ENCODE data around the gene GSAP.

GSAP gene

DNA sequence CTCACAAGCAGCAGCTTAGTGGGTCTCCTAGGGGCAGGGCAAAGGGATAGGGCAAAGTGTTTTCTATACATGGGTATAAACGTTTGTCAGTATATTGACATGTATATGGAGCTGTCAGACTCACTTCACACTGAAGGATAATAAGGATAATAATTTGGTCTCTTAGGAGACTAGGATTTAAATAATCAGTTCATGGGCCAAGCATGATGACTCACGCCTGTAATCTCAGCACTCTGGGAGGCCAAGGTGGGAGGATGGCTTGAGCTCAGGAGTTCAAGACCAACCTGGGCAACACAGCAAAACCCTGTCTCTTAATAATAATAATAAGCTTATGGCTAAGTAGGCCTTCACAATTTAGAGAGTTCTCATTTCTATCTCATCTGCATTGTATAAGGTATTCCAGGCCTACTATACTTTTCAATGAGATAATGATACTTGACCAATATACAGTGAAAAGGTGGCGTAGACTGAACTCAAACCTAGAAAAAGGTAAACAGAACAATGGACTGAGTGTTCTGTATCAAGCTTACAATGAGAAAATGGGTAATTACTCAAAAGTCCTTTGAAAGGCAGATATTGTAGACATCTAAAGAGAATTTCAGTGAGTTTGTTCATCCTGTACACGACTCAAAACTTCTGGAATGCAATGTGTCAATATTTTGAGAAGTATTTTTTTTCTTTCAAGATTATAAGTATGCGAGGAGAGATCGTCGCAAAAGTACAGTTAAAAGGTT lies 7.0 kb downstream of the GSAP start:
- DNase-seq (ENCODE audit: low spot score): no peak

DNA sequence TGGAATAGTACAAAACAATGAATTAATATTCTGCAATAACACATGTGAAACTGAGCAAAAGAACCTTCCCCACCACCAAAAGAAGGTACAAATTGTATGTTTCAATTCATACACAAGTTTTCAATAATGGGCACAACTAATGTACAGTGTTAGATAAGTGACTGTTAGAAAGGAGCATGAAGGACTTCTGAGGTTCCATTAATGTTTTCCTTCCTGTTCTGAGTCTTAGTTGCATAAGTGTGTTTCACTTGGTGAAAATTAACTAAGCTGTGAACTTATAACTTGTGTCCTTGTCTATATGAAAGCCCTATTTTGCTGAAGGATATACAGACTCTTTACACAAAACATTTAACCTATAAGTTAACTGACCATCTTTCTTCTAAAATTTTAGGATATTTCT lies 8.2 kb downstream of the GSAP start:
- no peak for DNase-seq (ENCODE audit: low spot score)

DNA sequence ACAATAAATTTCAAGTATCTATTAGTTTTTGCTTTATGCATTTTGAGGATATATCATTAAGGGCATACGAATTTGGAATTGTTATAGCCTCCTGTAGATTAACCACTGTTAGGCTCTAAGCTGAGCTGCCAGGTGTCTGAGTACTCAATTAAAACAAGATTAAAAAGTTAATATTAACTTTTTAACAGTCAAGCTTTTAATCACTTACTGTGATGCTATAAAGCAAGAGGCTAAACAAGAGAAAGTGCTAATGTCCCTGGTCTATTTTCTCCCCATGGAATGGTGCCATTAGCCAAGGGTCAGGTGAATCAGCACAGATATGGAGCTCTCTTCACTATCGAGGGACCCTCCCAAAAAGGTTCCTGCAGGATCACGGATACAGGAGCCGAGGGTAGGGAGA lies 9.7 kb downstream of the GSAP start:
- no peak for DNase-seq (ENCODE audit: low spot score)

DNA sequence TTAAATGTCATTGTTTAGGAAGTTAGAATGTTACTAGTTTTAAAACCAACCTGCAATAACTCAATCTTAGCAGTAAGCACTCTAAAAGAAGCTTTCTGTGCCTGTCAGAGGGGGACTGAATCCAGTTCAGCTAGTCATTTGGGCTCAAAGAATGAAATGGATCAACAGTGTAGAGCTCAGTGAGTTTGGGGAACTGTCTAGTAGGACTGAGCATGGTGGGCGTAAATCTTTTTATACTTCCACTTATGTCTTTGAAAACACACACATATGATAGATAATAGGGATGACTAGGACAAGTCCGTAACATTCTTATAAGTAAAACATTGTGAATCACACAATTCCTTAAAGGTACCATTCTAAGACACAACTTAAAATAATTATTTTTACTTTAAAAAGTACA lies 11.5 kb downstream of the GSAP start:
- DNase-seq (ENCODE audit: low spot score): no peak

DNA sequence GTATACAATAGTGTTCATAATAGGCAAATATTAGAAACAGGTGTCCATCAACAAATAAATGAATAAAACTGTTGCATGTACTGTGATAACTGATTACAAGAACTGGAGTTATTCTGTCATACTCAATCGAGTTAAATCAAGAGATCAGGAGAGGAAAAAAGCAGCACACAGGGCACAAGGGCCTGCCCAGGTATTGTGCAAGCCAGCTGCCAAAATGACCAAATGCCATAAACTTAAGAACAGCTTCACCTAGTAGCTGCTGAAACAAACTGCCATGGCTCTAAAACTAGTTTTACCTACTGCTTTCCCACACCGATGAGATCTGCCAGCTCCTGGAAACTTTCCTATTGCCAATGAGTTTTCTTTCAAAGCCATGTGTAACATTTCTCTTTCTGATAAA lies 12.2 kb downstream of the GSAP start:
- DNase-seq (ENCODE audit: low spot score): no peak

DNA sequence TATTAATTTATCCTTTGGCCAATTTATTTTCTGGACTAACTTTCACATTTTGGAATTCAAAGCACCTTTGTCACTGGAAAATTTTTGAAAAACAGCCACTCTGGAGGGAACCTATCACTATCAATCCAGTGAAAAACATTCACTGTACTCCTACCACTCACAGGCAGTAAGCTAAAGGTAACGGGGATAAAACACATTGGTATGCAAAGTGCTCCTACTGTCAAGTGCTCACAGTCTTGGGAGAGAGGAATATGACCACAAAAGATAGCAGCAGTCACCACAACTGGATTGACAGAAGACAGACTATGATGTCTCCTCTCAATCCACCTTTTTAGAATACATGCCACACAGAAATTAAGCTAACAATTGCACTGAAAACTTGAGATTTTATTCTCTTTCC lies 13.3 kb downstream of the GSAP start:
- no peak for DNase-seq (ENCODE audit: low spot score)

DNA sequence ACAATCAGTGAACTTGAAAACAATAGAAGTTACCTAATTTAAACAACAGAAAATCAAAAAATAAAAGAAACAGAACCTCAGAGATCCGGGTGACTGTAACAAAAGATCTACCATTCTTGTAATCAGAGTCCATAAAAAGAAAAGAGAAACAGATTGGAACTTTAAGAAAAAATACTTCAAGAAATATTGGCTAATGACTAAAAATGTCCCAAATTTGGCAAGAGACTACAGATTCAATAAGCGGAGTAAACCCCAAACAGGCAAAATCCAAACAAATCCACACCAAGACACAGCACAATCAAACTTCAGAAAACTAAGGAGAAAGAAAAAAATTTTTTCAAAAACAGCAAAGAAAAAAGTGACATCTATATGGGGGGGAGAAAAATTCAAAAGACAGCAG lies 15.1 kb downstream of the GSAP start:
- DNase-seq (ENCODE audit: low spot score): no peak

DNA sequence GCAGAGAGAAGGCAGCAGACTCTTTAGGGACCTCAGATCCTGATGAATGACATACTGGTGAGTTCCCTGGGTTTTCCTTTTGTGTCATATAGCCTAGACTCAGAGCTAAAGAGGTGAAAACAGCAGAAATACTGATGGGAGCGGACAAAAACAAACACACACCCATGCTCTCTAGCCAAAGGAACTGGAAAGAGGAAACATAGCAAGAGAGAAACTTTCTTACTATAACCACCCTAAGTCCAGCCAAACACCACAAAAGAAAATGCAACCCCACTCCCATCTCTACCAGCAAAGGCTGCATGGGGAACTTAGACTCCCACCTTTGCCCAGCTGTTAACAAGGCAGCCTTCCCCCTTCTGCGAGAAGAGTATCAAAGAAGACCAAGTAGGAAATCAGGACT lies 16.3 kb downstream of the GSAP start:
- DNase-seq (ENCODE audit: low spot score): no peak

DNA sequence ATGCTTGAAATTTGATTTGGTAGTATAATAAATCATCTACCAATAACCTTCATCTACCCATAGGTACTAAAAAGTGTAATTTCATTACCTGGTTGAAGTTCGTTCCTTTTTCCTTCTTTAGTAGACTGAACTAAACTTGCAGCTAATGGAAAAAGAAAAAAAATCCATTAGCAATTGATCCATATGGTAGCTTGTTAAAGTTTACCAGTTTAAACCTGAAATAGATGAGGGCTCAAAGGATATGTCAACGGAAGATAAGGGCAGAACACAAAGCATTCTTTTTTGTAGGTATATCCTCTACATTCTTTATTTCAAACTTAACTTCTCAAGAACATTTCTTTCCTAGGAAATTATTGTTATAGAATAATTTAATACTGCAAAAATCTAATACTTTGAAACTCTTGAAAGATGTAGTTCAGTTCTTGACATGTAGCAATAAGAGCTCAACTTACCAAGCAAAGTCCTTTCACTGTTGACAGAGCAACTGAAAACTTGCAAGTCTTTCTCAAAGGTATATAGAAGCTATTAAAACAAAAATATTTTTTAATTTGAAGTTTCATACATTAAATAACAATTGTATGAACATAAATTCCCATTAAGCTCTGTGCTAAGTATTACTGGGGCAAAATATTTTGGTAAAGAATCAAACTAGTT lies 19.1 kb downstream of the GSAP start:
- no peak for DNase-seq (ENCODE audit: low spot score)

DNA sequence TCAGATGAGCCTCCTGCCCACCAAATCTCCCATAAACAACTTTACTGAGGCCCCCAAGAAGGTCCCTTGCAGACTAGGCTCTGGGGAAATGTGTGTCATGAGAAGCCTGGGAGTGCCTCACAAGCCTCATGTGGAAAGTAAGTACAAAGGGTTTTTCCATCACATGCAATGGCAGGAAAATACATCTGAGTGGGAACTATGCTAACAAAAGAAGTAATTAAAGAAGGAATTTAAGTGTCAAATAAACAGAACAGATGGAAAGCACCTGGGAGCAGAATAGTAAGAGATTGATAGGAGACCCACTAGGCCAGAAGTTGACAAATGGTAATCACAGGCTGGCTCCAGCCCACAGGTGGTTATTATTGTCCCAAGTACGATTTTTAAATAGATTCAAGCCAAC lies 20.5 kb downstream of the GSAP start:
- DNase-seq (ENCODE audit: low spot score): no peak

DNA sequence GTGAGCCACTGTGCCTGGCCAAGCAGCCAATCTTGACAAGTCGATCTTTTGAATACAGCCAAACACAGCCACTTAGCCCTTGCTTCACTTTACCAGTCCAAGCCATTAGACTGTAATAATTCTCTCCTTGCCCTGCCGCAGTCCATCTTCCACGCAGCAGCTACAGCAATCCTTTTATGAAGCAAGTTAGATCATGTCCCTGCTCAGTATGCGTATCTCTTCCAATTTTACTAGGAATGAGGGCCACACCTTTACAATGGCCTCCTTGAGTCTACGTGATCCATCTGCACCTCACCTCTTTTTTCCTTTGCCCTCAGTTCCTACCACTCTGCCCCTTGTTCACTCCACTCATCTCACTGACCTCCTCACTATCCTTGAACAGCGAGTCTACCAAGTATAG lies 22.2 kb downstream of the GSAP start:
- DNase-seq (ENCODE audit: low spot score): no peak

DNA sequence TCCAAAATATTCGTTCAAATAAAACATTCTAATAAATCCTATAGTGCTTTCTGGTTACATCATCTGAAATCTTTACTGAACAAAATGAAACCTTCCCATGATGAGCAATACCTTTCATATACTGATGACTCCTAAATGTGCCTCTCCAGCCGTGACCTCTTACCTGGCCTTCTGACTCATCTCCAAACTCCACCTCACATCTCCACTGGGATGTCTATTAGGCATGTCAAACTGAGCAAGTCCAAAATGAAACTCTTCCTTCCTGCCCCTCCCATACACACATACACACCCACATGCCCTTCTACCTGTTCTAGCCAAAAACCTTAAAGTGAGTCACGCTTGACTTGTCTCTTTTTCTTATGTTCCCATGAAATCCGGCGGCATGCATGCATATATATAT lies 22.9 kb downstream of the GSAP start:
- no peak for DNase-seq (ENCODE audit: low spot score)

DNA sequence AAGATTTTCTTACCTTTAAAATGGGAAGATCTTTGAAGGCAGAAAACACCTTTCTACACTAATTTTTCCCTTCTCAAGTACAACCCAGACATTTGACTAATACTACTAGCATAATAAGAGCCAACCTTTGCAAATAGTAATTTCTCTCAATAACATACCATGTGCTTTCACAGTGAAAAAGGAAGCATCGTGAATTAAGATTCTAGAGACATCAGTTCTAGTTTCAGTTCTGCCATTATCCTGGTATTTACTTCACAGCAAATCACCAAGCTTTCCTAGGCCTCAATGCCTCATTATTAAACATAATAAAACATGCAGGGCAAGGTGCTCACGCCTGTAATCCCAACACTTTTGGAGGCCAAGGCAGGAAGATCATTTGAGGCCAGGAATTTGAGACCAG lies 24.9 kb downstream of the GSAP start:
- no peak for DNase-seq (ENCODE audit: low spot score)

DNA sequence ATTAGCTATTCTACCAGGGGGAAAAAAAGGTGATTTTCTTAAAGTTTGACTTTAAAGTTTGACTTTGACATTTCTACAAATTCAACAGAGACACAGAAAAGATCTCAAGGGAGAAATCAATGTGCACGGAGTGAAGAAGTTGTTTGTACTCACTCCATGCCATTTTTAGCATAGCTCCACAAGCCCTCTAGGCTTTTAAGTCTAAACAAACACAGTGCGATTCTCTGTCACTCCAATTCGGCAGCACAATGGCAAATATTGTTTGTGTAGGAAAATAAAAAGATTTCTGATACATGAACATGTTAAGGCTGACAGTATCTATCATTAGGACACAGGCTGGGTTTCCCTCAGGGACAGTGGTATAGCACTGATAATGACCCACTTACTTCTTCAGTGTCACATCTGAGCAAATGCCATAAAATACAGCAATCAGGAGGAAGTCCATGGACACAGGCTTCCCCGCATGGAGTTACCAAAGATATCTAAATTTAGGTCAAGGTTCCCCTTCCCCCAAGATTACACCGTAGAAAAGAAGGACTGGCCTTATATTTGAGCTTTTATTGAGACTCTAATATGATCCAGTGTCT lies 28.0 kb downstream of the GSAP start:
- no peak for DNase-seq (ENCODE audit: low spot score)

DNA sequence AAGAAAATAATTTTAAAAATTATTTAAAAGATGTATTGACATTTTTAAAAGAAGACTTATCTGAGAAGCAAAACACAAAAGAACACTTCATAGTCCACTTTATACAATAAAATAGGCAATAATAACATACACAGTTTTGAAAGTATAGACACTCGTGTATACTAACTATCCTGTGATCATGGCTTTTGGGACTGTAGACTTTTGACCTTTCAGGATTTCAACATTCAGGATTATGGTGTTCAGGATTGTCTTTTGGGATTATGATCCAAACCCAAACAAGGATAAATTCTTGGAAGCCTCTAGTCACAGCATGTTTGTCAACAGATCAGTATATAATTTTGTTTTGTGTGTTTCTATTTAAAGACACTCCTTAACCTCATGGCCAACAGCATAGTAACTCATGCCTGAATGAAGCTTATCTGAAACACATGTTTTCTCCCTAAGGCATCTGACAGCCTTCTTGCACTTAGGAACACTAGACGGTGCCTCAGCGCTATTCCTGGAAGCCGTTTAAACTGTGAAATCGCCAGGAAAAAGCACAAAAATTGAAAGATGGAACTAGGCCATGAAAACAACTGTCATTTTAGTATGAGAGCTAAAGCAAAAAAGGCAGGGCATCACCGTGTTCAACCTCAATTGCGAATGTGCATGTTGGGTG lies 29.9 kb downstream of the GSAP start:
- no peak for DNase-seq (ENCODE audit: low spot score)

DNA sequence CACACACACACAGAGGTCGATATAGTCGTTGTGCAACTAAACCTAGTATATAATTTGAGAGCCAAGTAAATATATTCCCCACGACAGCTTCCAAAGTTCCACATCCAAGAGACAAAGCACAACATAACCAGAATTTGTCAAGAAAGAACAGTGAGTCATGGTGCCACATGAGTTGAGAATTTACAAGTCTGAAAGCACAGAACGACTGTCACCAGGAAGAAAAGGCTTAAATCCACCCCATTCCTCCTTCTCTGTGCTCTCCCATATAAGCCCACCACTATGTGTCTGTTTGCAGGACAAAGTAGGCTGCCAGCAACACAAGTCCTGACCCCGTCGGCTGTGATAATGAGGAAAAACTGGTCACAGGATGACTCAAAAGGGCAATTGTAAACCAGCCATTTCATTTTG lies 32.8 kb downstream of the GSAP start:
- DNase-seq (ENCODE audit: low spot score): no peak

DNA sequence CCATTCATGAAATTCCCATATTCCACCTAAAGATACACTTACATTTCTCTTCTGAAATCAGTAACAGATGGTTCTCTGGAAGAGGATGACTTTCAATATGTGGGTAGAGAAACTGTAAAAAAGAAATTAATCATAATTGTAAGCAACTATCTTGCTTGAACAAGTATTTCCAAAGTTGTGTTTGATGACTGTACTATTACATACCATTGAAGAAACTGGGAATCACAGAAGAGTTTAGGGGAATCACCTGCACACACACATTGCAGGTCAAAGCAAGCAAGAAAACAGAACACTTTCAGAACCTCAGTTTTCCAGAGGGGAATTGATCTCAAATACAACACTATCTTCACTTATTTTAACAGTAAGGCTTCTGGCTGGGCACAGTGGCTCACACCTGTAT lies 33.6 kb downstream of the GSAP start:
- no peak for DNase-seq (ENCODE audit: low spot score)

DNA sequence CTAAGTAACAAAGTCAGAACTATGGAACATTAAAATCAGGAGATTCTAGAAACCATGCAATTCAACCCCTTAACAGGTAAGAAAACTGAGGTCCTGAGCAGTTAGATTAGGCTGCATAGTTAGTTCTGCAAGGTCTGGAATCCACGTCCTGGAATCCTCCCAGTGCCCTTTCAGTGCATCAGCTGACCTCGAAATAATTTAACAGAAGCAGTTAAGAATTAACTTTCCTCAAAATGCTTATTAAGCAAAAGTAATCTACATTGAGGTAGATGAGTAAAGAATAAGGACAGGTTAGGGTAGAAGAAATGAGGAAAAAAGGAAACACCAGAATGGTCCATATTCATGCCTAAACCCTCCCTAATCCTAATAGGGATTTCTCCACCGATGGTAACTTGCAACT lies 37.6 kb downstream of the GSAP start:
- no peak for DNase-seq (ENCODE audit: low spot score)

DNA sequence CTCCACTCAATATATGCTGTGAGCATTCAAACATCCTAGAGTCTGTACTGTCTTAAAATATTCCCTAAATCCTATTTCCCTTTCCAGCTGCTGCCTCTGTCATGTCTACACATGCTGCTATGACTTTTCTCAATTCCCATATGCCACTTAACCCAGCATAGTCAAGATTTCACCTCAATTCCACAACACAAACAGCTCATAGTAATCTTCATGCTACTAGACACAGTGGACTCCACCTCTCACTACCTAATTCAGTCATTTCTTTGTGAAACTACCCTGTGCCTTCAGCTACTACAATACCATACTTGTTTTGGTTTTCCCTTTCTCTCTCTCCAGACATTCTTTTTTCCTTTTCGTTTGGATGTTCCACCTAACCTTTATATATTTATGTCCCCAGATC lies 45.5 kb downstream of the GSAP start:
- DNase-seq (ENCODE audit: low spot score): no peak

DNA sequence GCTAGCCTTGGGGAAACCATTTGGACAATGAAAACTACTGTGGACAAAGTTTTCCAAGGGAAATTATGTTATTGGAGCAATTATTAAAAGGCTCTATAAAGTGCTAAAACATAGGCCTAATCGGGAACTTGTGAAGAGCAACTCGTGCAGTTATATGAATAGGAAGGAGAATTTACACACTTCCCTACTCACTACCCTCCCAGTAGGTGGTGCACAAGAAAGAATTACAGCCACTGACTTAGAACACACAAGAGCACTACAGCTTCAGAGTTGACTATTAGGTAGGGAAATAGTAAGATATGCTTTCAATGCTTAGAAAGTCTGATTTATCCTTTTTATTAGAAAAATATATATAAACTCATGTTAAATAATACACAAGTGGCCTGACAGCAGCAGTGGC lies 47.2 kb downstream of the GSAP start:
- DNase-seq (ENCODE audit: low spot score): no peak

DNA sequence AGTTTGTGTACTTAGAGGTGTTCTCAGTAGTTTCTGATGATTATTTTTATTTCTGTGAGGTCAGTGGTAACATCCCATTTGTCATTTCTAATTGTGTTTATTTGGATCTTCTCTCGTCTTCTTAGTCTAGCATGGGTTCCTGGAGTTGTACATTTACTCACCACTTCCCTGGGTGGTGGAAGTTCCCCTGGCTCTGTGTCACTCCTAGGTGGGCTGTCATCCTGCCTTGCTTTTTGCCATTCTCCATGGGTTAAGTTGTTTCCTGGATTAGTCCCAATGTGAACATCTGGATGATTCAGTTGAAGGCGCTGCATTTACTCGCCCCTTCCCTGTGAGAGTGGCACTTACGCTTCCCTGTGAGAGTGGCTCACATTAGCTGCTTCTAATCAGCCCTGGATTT lies 48.2 kb downstream of the GSAP start:
- DNase-seq (ENCODE audit: low spot score): no peak

DNA sequence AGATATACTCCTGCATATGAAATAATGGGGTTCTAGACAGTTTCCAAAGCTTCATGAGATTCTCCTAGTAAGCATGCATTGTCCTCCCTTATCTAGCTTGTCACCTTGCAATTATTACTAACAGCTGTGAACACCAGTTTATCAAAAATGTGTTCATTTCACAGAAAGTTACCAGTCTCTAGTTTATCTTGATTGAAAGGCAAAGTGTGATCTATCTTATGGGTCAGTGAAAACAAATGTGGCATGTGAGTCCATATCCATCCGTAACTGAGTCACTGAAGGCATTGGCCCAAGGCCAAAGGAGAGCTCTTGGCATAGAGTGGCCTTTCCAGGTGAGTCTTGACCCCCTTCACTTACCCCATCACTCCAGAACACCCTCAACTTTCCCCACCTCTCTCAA lies 53.2 kb downstream of the GSAP start:
- peak; percentile 11 for DNase-seq (ENCODE audit: low spot score)

DNA sequence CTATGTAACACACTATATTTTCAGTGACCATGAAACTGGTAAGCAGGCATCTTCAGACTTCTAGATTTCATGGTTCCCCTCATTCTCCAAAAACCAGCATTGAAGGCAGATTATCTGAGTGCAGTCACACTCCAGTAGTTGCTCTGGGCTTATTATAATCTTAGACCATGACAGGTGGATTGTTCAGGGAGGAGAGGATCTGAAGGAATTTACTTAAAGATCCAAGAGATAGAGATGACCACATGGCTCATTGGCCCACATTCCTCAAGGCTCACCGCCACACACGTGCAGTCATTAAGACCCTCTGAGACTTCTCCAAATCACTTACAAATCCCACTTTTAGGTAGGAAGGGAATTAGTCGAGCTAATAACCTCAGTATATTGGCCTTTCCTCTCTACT lies 55.2 kb downstream of the GSAP start:
- DNase-seq (ENCODE audit: low spot score): no peak

Data from hematopoietic multipotent progenitor cell treated with erythropoietin and hydrocortisone succinate and interleukin-3 and kit ligand, for 15 days (in vitro differentiated cells).